ENCODE results near the gene CADPS.

The CADPS gene

DNA sequence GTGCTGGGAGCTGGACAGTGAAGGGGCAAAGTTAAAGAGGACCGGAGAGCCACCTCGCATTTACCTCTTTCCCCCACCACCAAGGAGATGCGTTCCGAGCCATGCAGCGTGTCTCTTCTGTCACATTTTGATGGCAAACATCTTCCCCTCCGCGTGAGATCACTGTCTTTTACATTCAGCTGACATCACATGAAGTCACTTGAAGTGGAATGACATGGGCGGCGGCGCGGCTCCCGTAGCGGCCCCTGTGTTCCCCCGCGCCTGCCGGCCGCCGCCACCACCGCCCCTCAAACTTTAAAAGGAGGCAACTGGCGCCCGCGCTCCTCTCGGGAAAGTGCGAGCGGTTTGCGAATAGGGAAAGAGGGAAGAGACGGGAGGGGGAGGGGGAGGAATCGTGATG, 502.0 kb downstream of the CADPS start, which contains the start of gene FEZF2:
FEZF2 (minus strand) TSS at position 336 of the 400 bp plus-strand sequence. CDS start 682 bp downstream, outside the sequence.
- Histone ChIP-seq H3K9me3 (no peaks in the 10 kb centered on the region), H3K36me3 (no peaks in the 10 kb centered on the region), H3K27ac (no peak within 1 kb of the TSS), H3K4me1 (ENCODE audit: control insufficient read depth in 1 of 2, insufficient read depth in 1 of 2, low read depth in 1 of 2, low read length in 1 of 2) (no peaks in the 10 kb centered on the region), H3K4me3 (ENCODE audit: low read depth in 1 of 2, low read length in 1 of 2) (no peak within 1 kb of the TSS), H3K27me3 (peaks cover 100% of the 10 kb centered on the region)
- TF ChIP-seq CTCF (IDR thresholded peaks at IDR 0.05): no peak

GRCh38 chr3:62372621-62373041, 502.6 kb downstream of the CADPS start:
- TF ChIP-seq CTCF (IDR thresholded peaks at IDR 0.05): no peak
- Histone ChIP-seq H3K9me3 (no peaks in the 10 kb centered on the region), H3K4me1 (ENCODE audit: control insufficient read depth in 1 of 2, insufficient read depth in 1 of 2, low read depth in 1 of 2, low read length in 1 of 2) (no peaks in the 10 kb centered on the region), H3K27me3 (peaks cover 100% of the 10 kb centered on the region), H3K27ac (no peak overlapping the region), H3K4me3 (ENCODE audit: low read depth in 1 of 2, low read length in 1 of 2) (no peak overlapping the region), H3K36me3 (no peaks in the 10 kb centered on the region)

- Histone ChIP-seq H3K27ac (no peak overlapping the region), H3K4me1 (ENCODE audit: control insufficient read depth in 1 of 2, insufficient read depth in 1 of 2, low read depth in 1 of 2, low read length in 1 of 2) (no peaks in the 10 kb centered on the region), H3K27me3 (peaks cover 100% of the 10 kb centered on the region), H3K4me3 (ENCODE audit: low read depth in 1 of 2, low read length in 1 of 2) (no peak overlapping the region), H3K36me3 (no peaks in the 10 kb centered on the region), H3K9me3 (no peaks in the 10 kb centered on the region)
- no peak for TF ChIP-seq CTCF (IDR thresholded peaks at IDR 0.05)
Observed at GRCh38 chr3:62371720-62372591, 503.3 kb downstream of the CADPS start.

GRCh38 chr3:62370858-62371719, 504.1 kb downstream of the CADPS start:
- H3K36me3 ChIP-seq: no peaks in the 10 kb centered on the region
- TF ChIP-seq CTCF (IDR thresholded peaks at IDR 0.05): no peak
- no peak overlapping the region for H3K27ac ChIP-seq
- H3K4me3 ChIP-seq (ENCODE audit: low read depth in 1 of 2, low read length in 1 of 2): no peak overlapping the region
- no peaks in the 10 kb centered on the region for H3K4me1 ChIP-seq (ENCODE audit: control insufficient read depth in 1 of 2, insufficient read depth in 1 of 2, low read depth in 1 of 2, low read length in 1 of 2)
- H3K9me3 ChIP-seq: no peaks in the 10 kb centered on the region
- H3K27me3 ChIP-seq: peaks cover 100% of the 10 kb centered on the region

GRCh38 chr3:62370112-62370857, 504.9 kb downstream of the CADPS start:
- no peak for TF ChIP-seq CTCF (IDR thresholded peaks at IDR 0.05)
- Histone ChIP-seq H3K36me3 (no peaks in the 10 kb centered on the region), H3K9me3 (no peaks in the 10 kb centered on the region), H3K27me3 (peaks cover 100% of the 10 kb centered on the region), H3K4me1 (ENCODE audit: control insufficient read depth in 1 of 2, insufficient read depth in 1 of 2, low read depth in 1 of 2, low read length in 1 of 2) (no peaks in the 10 kb centered on the region), H3K27ac (no peak overlapping the region), H3K4me3 (ENCODE audit: low read depth in 1 of 2, low read length in 1 of 2) (no peak overlapping the region)

Measured in neutrophil (primary cell).